K562 (cell line): ENCODE results near the gene ZFPM1. TPM values are rescaled to one million over a fixed set of nuclear protein-coding genes. Genes with fewer than 3 reads are reported as not detected.

Experiments
- ATAC-seq: fragments of 200-7000 bp; cut with Tn5 transposase; 3 replicates; pipeline ENCODE4 v1.9.1; 2020; ENCODE audit warnings: moderate library complexity
- BruUV-seq: library from RNA; stranded (reverse); fragments of 400-500 nt; replicated peaks from 2 replicates; lab custom pipeline; 2021; lab: Mats Ljungman, UMichigan
- CTCF ChIA-PET: fragments of 300-600 bp; formaldehyde crosslinking; extraction: SDS; loops from one replicate; lab custom pipeline; 2021; ENCODE audit warnings: low intra/inter-chr PET ratio; lab: Yijun Ruan, JAX
- POLR2A ChIA-PET: fragments of 300-600, 350-650 bp; sonication (Branson Sonifier 250); formaldehyde crosslinking; extraction: SDS; loops from one replicate; lab custom pipeline; 2021; ENCODE audit warnings: antibody characterized with exemption, inconsistent platforms; lab: Yijun Ruan, JAX
- DNase-seq, 4 experiments: peaks; one replicate each; pipeline versions ENCODE4 v3.0.0 to v3.0.0-alpha.2; 2011 to 2018; ENCODE audit warnings: low spot score in 3 of 4, mixed read lengths in 3 of 4; ENCODE audit errors: extremely low read depth in 1 of 4
- FAIRE-seq: peaks from 2 replicates; lab custom pipeline; 2011; peaks lifted over from hg19 to GRCh38; lab: Jason Lieb, UNC
- H2AFZ ChIP-seq: 2 replicates; pipeline ENCODE4 v1.6.0; 2011; ENCODE audit warnings: low read depth, low read length, control low read depth, inconsistent platforms
- H3K27ac ChIP-seq: fragments of 200-600 bp; 3 replicates; pipeline ENCODE4 v1.8.0; 2011; ENCODE audit warnings: low read depth, mild to moderate bottlenecking, control low read depth, inconsistent platforms, low read length, moderate library complexity, mixed read lengths; ENCODE audit errors: extremely low read depth
- H3K27me3 ChIP-seq, 2 experiments: fragments of 300-600 bp in 1 of 2; 2 replicates in 1 of 2; 3 replicates in 1 of 2; pipeline versions ENCODE4 v1.6.0 to v1.8.0; 2011; ENCODE audit warnings: inconsistent platforms in 2 of 2, low read length in 2 of 2, mild to moderate bottlenecking in 1 of 2, mixed read lengths in 1 of 2, moderate library complexity in 1 of 2; ENCODE audit not compliant: control insufficient read depth in 2 of 2, insufficient read depth in 2 of 2
- H3K36me3 ChIP-seq: fragments of 300-600 bp; 3 replicates; pipeline ENCODE4 v1.8.0; 2011; ENCODE audit warnings: mild to moderate bottlenecking, low read length, inconsistent platforms; ENCODE audit not compliant: control insufficient read depth, insufficient read depth
- H3K4me1 ChIP-seq, 2 experiments: fragments of 200-600 bp in 1 of 2; replicated peaks in 1 of 2; 2 replicates in 1 of 2; 3 replicates in 1 of 2; pipeline versions ENCODE4 v1.5.1 to v1.8.0; 2011; ENCODE audit warnings: inconsistent platforms in 2 of 2, low read length in 2 of 2, mild to moderate bottlenecking in 1 of 2, mixed read lengths in 1 of 2, moderate library complexity in 1 of 2; ENCODE audit not compliant: control insufficient read depth in 2 of 2, insufficient read depth in 2 of 2
- H3K4me2 ChIP-seq: 2 replicates; pipeline ENCODE4 v1.6.1; 2011; ENCODE audit warnings: low read length, control low read depth, inconsistent platforms, mixed read lengths; ENCODE audit not compliant: insufficient read depth
- H3K4me3 ChIP-seq: fragments of 200-600 bp; sonication (generic), shearing (Covaris generic); 2 replicates; pipeline ENCODE4 v1.5.1; 2016; ENCODE audit warnings: control low read depth, inconsistent platforms
- H3K79me2 ChIP-seq: fragments of 200-600 bp; 3 replicates; pipeline ENCODE4 v1.8.0; 2011; ENCODE audit warnings: low read length, inconsistent platforms; ENCODE audit not compliant: control insufficient read depth, insufficient read depth
- H3K9ac ChIP-seq, 2 experiments: 2 replicates each; pipeline versions ENCODE4 v1.6.0 to v1.6.1; 2011; ENCODE audit warnings: low read depth in 2 of 2, low read length in 2 of 2, control low read depth in 1 of 2, inconsistent platforms in 1 of 2, mild to moderate bottlenecking in 1 of 2, mixed read lengths in 1 of 2; ENCODE audit not compliant: insufficient read depth in 1 of 2
- H3K9me1 ChIP-seq: one replicate; pipeline ENCODE4 v1.6.0; 2011; ENCODE audit warnings: inconsistent platforms, mild to moderate bottlenecking, low read length, moderate library complexity; ENCODE audit not compliant: control insufficient read depth, insufficient read depth
- H3K9me3 ChIP-seq: replicated peaks from 2 replicates; pipeline ENCODE4 v1.5.1; 2011; ENCODE audit warnings: low read depth, low read length, inconsistent platforms; ENCODE audit not compliant: control insufficient read depth, insufficient read depth
- H4K20me1 ChIP-seq: replicated peaks from 2 replicates; pipeline ENCODE4 v1.6.1; 2011; ENCODE audit warnings: low read length, inconsistent platforms, mixed read lengths; ENCODE audit not compliant: control insufficient read depth, insufficient read depth
- ELF4 ChIP-seq: fragments of 450-650 bp; formaldehyde crosslinking; IDR thresholded peaks from 2 replicates; pipeline ENCODE4 v1.4.0; 2022; ENCODE audit warnings: missing genetic modification characterization
- KLF6 ChIP-seq: fragments of 250-450 bp; sonication (Bioruptor Pico); IDR thresholded peaks from 2 replicates; pipeline ENCODE4 v1.4.0; 2020; ENCODE audit warnings: mild to moderate bottlenecking, moderate library complexity, borderline replicate concordance
- MGA ChIP-seq: fragments of 450-650 bp; IDR thresholded peaks from 2 replicates; pipeline ENCODE4 v1.6.1; 2016; ENCODE audit warnings: mild to moderate bottlenecking, moderate library complexity
- PBX2 ChIP-seq, 2 experiments: IDR thresholded peaks in 1 of 2; conservative IDR thresholded peaks in 1 of 2; 2 replicates each; pipeline ENCODE4 v1.6.1; 2016; ENCODE audit warnings: low read depth in 2 of 2, mild to moderate bottlenecking in 1 of 2, missing compliant biosample characterization in 1 of 2, missing genetic modification characterization in 1 of 2, moderate library complexity in 1 of 2
- PHF8 ChIP-seq: fragments of 200-600 bp; sonication (generic); IDR thresholded peaks from 2 replicates; pipeline ENCODE4 v1.6.1; 2012; ENCODE audit warnings: mixed run types, mild to moderate bottlenecking, inconsistent platforms, low read length, moderate library complexity, borderline replicate concordance
- SETDB1 ChIP-seq: IDR thresholded peaks from one replicate; pipeline ENCODE4 v1.6.1; 2012; ENCODE audit warnings: low read length, control low read depth, inconsistent platforms
- TRIM24 ChIP-seq, 2 experiments: fragments of 450-650 bp; IDR thresholded peaks; 2 replicates each; pipeline ENCODE4 v1.6.1; 2016
- ZC3H4 ChIP-seq: sonication (generic); formaldehyde crosslinking; IDR thresholded peaks from 2 replicates; pipeline ENCODE4 v1.9.0; 2021; ENCODE audit warnings: missing genetic modification reagents, borderline replicate concordance
- WGBS: fragments of 100-300 bp; shearing (Covaris generic); methylation state at CpG from one replicate; pipeline ENCODE4 v1.1.6; 2016; ENCODE audit warnings: low coverage, mixed read lengths; ENCODE audit not compliant: insufficient coverage; ENCODE audit errors: missing lambda C conversion rate; 5-methylcytosine and 5-hydroxymethylcytosine counted together
- in situ Hi-C: fragments of 300-500 bp; cut with MboI; formaldehyde crosslinking; loops from 4 replicates; pipeline ENCODE4 v1.15.0; 2018; ENCODE audit warnings: inconsistent platforms, mixed read lengths
- intact Hi-C: fragments of 100-400 bp; cut with micrococcal nuclease; formaldehyde crosslinking; loops from 2 replicates; pipeline ENCODE4 v1.14.2; 2022
- polyA plus RNA-seq, 8 experiments: library from polyadenylated mRNA; depleted of rRNA in 4 of 8; stranded (reverse) in 5 of 8; unstranded in 3 of 8; fragments of >200 nt; fragmentation: Nextera tagmentation in 2 of 8; fragmentation: Illumina TruSeq in 1 of 8; extraction: Ambion mirVana in 2 of 8; extraction: Trizol in 1 of 8; gene quantifications; 2 replicates each; pipeline versions ENCODE4 v1.2.1 to v1.2.3, GENCODE V29; 2011 to 2014; ENCODE audit warnings: inconsistent platforms in 1 of 8, missing spikeins in 1 of 8
- total RNA-seq, 7 experiments: library from RNA; depleted of rRNA in 6 of 7; stranded (reverse); fragments of >200 nt in 6 of 7; fragmentation: Illumina TruSeq in 2 of 7; extraction: Trizol in 2 of 7; gene quantifications; 2 replicates each; pipeline versions ENCODE4 v1.2.1 to v1.2.3, GENCODE V29; 2011 to 2021; ENCODE audit warnings: low replicate concordance in 1 of 7

Gene ZFPM1
- total and polyA plus RNA-seq, 9 of the 15 experiments (the other 6 are each of a cell fraction or from before 2014, with no cell fraction given) = 0.03 to 35.9 (median 1.4) TPM

GRCh38 chr16:88580371-88580770 lies 127.3 kb downstream of the ZFPM1 start:
- ChIA-PET POLR2A (interaction anchor here (0.7 to 3.6 kb wide), 3 partner anchors 9 to 136 kb away, joined by 3 to 27 read pairs (median 3); partner anchors contain the start of gene ZC3H18), CTCF (no interaction called here)
- no peak overlapping the region for H3K4me2 ChIP-seq
- no peak overlapping the region for H3K4me3 ChIP-seq
- H3K4me1 ChIP-seq = peaks cover 0 to 8% of the 10 kb centered on the region in 2 experiments; a peak in 2 of 5 replicates
- ATAC-seq = no peak
- H4K20me1 ChIP-seq = peaks cover 42% of the 10 kb centered on the region
- no TSS peak for BruUV-seq
- no peaks in the 10 kb centered on the region for H3K9me3 ChIP-seq
- no peak overlapping the region for H2AFZ ChIP-seq
- no peak for DNase-seq
- WGBS = 93% methylated on average over 16 of the region's 16 CpGs
- peaks cover 89% of the 10 kb centered on the region for H3K79me2 ChIP-seq
- in situ Hi-C loops = no loop called here
- H3K9ac ChIP-seq = peak overlapping the region in 1 of 2 experiments; percentile 76; a peak in 1 of 4 replicates
- H3K27ac ChIP-seq = no peak overlapping the region
- H3K9me1 ChIP-seq = peaks cover 6% of the 10 kb centered on the region
- FAIRE-seq = no peak
- intact Hi-C loops = no loop called here
- peaks cover 92% of the 10 kb centered on the region for H3K36me3 ChIP-seq
- H3K27me3 ChIP-seq = no peaks in the 10 kb centered on the region
- TF ChIP-seq TRIM24 (IDR thresholded peaks at IDR 0.05) (no peak), ELF4 (CRISPR knock-in tag) (no peak), PBX2 (CRISPR knock-in tag; IDR thresholded peaks at IDR 0.05; ENCODE audit: low read depth) (no peak), PBX2 (tag; conservative IDR thresholded peaks at IDR 0.05; ENCODE audit: low read depth) (no peak), SETDB1 (no peak), PHF8 (no peak), MGA (no peak), KLF6 (CRISPR knock-in tag) (no peak), ZC3H4 (CRISPR knock-in tag) (no peak)
